ENCODE data around the gene TMEM19.
"Not testable (repeated sequence)": the region's sequence is repeated elsewhere in the genome, so short reads cannot be mapped to it uniquely, and the experiment has no call there.

TMEM19 gene

DNA sequence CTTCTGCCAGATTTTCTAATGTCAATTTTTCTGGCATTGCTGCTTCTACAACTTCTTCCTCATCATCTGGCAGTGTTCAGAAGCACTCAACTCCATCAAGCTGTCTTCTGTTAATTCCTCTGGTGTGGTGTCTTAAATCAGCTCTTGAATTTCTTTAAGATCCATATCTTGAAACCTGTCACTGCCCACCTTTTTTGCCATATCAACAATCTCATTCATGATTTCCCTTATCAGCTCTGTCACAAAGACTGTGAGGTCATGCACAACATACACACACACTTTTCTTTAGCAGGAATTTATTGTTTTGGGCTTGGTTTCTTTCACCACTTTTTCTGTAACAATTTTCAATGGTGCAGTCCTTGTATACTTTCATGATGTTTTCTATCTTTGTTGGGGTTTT is 14.6 kb upstream of the TMEM19 start:
- DNase-seq, result no peak

DNA sequence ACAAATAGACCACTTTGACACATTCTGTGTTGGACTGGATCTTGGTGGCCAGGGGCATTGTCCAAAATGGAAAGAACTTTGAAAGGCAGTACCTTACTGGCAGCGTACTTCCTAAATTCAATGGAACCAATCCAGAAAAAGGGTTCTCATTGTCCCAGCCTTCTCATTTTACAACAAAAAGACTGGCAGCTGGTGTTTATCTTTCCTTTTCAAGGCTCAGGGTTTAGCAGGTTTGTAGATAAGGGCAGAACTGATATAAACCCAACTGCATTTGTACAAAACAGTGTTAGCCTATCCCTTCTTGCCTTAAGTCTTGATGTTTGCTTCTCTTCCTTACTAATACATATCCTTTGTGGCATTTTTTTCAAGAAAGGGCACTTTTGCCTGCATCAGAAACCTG is 14.1 kb upstream of the TMEM19 start:
- no peak for DNase-seq

GRCh38 chr12:71682466-71682865 is 3.4 kb upstream of the TMEM19 start:
- no peak for DNase-seq

- DNase-seq, result no peak
These were observed 2.2 kb upstream of the TMEM19 start for GRCh38 chr12:71683633-71684032.

GRCh38 chr12:71684081-71684480 is 1.8 kb upstream of the TMEM19 start:
- no peak for DNase-seq

DNA sequence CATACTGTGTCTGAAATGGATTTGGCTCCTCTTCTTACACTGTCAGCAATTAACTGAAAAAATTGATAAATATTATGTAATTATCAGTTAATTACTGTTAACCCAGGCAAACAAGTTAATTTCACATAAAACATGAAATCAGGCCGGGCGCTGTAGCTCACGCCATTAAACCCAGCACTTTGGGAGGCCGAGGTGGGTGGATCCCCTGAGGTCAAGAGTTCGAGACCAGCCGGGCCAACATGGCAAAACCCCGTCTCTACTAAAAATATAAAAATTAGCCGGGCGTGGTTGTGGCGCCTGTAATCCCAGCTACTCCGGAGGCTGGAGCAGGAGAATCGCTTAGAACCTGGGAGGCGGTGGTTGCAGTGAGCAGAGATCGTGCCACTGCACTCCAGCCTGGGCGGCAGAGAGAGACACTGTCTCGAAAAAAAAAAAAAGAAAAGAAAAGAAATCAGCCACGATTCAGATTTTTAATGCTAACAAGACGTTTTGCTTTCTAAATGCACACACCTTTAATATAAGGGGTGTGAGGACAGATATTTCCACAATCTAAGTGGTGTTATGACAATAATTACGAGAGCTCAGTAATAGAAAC is 473 bp upstream of the TMEM19 start:
- DNase-seq, result no peak

DNA sequence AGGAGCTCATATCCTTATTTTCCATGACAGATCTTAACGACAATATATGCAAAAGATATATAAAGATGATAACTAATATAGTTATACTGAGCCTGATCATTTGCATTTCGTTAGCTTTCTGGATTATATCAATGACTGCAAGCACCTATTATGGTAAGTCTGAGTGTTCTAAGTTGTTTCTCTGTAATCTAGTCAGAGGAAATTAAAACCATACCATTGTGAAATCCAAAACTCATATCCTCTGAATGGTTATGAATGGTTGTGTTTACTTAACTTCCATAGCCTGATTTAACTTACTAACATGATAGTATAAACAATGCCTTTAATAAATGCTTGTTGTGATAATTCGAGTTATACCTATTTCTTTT is 760 bp downstream of the TMEM19 start:
- no peak for DNase-seq

DNA sequence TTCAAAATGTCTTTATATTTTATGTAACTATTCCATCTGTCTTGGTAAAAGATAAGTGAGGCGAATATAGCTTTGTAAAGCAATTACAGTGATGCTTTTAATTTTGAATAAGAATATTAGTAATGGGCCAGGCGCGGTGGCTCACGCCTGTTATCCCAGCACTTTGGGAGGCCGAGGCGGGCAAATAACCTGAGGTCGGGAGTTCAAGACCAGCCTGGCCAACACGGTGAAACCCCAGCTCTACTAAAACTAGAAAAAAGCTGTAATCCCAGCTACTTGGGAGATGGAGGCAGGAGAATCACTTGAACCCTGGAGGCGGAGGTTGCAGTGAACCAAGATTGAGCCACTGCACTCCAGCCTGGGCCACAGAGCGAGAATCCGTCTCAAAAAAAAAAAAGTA is 1.3 kb downstream of the TMEM19 start:
- DNase-seq, result not testable (repeated sequence)

DNA sequence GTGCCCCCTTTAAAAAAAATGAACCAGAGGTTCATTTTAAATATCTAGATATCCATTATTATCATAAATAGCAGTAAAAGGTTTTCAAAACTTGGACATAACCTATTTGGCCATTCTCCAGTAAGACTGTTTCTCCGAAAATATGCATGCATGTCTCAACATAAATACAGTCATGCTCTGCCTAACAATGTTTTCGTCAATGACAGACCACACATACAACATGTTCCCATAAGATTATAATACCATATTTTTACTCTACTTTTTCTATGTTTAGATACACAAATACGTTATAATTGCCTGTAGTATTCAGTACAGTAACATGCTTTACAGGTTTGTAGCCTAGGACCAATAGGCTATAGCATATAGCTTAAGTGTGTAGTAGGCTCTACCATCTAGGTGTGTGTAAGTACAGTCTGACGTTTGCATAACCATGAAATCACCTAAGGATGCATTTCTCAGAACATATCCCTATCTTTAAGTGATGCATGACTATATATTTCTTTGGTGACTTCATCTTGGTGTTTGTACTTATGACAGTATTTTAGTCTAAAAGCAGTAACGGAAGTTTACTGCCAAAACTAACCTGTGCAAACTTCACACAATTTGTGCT is 3.2 kb downstream of the TMEM19 start:
- DNase-seq, result no peak

GRCh38 chr12:71691504-71692129 is 5.7 kb downstream of the TMEM19 start:
- no peak for DNase-seq

DNA sequence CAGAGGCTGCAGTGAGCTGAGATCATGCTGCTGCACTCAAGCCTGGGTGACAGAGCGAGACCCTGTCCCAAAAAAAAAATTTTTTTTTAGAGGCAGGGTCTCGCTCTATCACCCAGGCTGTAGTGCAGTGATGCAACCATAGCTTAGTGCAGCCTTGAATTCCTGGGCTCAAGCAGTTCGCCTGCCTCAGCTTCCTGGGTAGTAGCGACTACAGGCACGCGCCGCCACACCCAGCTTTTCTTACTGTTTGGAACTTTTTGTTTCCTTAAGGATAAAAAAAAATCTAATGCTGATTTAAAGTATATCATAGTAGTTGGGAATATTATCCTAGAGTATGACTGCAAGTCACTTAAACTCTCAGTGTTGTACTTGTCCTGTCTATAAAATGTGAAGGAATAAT is 7.2 kb downstream of the TMEM19 start:
- DNase-seq, result no peak

GRCh38 chr12:71693651-71694050 is 7.8 kb downstream of the TMEM19 start:
- DNase-seq, result not testable (repeated sequence)

DNA sequence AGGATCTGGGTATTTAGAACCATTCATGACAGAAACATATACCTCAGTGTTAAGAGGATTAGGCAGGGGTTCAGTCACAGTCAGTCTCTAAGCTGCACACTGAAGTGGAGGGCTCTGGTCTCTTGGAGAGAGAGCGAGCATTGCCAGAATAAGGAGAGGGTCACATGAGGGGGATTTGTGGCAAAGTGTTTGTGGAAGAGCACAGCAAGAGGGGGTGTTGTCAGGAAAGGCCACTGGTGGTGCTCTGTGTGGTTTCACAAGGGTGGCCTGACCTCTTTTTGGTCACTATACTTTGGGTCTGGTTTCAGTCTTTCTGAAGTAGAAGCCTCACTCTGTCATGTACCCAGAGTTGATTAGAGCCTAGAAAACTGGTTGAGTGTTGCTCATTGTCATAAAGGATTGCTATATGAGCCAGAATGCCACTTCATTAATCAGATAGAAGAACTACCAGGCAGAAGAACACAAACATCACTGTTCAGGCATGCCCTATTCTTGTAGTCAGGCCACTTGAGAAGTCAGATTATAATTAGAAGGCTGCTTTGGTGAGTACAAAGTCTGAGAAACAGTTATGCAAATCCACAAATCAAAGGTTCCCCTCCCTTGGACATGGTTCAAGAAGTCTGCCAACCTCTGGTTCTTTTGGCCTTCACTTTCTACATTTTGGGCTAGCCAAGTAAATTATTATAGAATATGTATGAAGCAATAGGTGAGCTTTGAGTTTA is 8.4 kb downstream of the TMEM19 start:
- no peak for DNase-seq

DNA sequence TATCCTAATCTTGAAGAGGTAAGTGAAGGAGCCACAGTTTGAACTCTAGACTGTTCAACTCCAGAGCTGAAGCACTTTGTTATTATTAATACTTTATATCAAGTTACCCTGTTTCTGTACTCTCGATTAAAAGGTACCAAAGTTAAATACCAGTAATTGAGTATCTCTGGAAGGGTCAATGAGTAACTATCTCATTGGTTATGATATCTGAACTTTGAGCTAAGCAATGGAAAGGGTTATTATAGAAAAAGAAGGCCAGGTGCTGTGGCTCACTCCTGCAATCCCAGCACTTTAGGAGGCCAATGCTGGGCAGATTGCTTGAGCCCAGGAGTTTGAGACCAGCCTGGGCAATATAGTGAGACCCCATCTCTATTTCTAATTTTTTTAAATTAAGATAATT is 9.9 kb downstream of the TMEM19 start:
- DNase-seq, result no peak

DNA sequence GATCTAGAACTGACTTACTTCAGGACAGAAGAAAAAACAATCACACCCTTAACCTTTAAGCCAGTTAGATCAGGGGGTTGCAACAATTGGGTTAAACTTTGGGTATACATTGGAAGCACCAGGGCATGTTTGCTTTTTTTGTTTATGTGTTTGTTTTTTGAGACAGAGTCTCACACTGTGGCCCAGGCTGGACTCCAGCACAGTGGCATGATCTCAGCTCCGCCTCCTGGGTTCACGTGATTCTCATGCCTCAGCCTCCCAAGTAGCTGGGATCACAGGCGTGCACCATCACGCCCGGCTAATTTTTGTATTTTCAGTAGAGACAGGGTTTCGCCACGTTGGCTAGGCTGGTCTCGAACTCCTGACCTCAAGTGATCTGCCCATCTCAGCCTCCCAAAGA is 16.3 kb downstream of the TMEM19 start:
- not testable (repeated sequence) for DNase-seq

- DNase-seq, result no peak
These were observed 16.7 kb downstream of the TMEM19 start for GRCh38 chr12:71702590-71702989.

GRCh38 chr12:71703206-71703605 is 17.3 kb downstream of the TMEM19 start:
- DNase-seq, result no peak

DNA sequence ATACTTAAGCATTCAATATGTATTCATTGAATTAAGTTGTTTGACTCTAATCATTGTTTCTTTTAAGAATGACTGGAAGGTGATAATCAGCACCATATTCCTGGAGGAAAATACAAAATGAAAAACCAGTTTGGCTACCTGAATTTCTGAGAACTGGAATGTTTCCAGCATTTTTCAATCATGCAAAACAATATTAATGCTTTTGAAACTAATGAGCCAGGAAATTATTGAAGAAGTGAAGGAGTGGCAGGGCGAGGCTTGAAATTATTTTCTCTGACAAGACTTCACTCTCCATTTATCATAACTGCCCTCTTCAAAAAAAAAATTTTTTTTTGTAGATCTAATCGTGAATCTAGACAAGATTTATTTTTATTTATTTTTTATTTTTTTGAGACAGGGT is 19.0 kb downstream of the TMEM19 start:
- DNase-seq, result no peak

- no peak for DNase-seq
These were observed 22.8 kb downstream of the TMEM19 start for GRCh38 chr12:71708658-71709057.

DNA sequence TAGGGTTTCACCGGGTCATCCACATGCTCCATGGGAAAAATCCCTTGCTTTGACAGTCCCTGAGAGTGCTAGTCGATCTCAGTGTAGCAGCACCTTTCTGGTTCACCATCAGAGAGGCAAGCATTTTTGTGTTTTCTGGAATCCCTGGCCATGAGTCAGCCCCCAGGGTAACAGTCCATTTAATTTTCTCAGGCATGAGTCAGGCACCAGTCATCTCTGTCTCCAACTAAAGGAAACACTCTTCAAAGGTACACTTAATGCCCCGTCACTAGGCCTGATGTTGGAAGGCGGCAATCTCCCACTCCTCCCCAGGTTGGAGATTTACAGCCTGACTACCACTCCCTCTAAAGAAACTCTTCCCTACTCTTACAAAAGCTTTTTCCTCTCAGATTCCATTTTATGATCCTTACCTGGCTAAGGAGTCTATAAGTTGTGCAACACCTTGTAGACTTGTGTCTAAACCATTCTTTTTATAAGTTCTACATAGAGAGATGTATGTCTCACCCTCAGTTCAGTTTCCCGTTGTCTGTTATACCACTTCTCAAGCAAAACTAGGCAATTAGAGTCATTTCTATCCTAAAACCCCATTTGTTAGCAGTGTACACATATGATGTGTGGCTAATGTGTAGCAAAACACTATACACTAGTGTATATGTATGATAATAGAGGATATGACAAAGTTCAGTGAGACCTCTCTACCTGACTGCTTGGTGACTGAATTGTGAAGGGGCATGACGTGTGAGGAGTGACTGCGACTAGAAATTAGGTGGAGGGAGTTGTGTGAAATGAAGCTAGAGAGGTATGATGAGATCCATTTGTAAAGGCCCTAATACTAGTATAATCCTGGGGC is 24.6 kb downstream of the TMEM19 start:
- DNase-seq, result no peak

DNA sequence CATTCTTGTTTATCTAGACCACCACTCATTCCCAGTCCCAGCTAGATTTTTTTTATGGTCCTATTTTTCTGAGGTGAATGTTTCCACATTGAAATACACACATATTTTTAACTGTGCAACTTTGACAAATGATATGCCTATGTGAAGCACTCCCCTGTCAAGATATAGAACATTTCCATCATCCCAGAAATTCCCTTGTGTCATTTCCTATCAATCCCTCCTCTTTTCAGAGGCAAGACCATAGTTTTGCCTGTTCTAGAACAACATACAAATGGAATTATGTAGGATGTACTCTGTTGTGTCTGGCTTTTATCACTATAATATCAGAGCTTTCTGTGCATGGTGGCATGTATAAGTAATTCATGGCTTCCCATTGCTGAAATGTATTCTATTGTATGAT is 32.7 kb downstream of the TMEM19 start:
- no peak for DNase-seq

DNA sequence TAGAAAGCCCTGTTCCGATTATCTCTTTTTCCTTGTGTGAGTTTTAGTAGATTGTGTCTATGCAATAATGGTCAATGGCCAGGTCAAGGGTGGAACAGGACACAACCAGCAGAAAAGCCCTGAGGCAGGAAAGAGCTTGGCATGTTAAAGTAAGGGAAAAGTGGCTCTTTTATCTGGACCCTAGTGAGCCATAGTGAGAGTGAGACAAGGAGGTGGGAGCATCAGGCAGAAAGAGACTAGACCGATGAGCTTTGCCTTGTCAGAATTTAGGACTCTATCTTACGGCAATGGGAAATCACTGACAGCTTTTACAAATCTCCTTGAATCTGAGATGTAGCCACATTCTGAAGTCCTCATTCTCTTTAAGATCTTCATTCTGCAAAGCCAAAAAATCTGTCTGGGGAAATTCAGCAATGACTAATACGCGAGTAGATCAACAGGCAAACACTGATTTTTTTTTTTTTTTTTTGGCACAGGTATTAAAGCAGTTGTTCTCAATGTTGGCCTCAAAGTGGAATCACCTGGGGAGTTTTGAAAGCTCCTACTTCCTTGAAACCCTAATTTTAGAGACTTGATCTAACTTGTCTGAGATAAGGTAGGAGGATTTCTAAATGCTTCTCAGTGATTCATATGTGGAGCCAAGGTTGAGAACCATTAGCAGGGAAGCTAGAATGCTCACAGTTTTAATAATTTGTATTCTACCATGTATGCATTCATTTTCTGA is 33.9 kb downstream of the TMEM19 start:
- DNase-seq, result no peak
